ENCODE results near the gene RLN2. TPM values are rescaled to one million over a fixed set of nuclear protein-coding genes. Genes with fewer than 3 reads are reported as not detected.

RLN2 gene
- total RNA-seq, 1 experiment from 2014 or later: not detected

- TF ChIP-seq FOSL1 (IDR thresholded peaks at IDR 0.05; ENCODE audit: low read depth): no peak
- no peak for TF ChIP-seq POLR2A (IDR thresholded peaks at IDR 0.05; ENCODE audit: borderline replicate concordance, extremely low read depth, insufficient read depth, insufficient read length)
- no peak for TF ChIP-seq EZH2 (IDR thresholded peaks at IDR 0.05)
Observed at GRCh38 chr9:5264219-5264595, 40.3 kb downstream of the RLN2 start (continued).

GRCh38 chr9:5263351-5264218, 40.9 kb downstream of the RLN2 start:
- no peaks in the 10 kb centered on the region for H3K9me2 ChIP-seq (ENCODE audit: insufficient read depth)
- no peak overlapping the region for H3K4me3 ChIP-seq (replicated peaks in 1 of 2; ENCODE audit: low read depth in 1 of 2, low read length in 2 of 2)
- BruUV-seq (replicated peaks): no TSS peak
- ATAC-seq (peak; percentile 87), DNase-seq (ENCODE audit: low read depth, low spot score) (peak; percentile 12)
- H3K4me1 ChIP-seq (ENCODE audit: control insufficient read depth in 1 of 2, insufficient read depth in 2 of 2, low read length in 2 of 2): no peaks in the 10 kb centered on the region
- H3K36me3 ChIP-seq (ENCODE audit: control insufficient read depth in 1 of 2, insufficient read depth in 2 of 2, low read length in 2 of 2): no peaks in the 10 kb centered on the region
- H3K4me2 ChIP-seq (ENCODE audit: low read length): no peak overlapping the region
- H4K20me1 ChIP-seq (ENCODE audit: insufficient read depth): no peaks in the 10 kb centered on the region
- intact Hi-C loops (cut with micrococcal nuclease): loop anchor here (5.0 kb wide), 1 partner anchor 76 kb away; the partner anchor contains the start of gene INSL6
- ChIA-PET CTCF (interaction anchor here (1.0 to 1.2 kb wide), 3 partner anchors 77 to 515 kb away, joined by 3 to 8 read pairs (median 3); no protein-coding TSS in a partner anchor), POLR2A (no interaction called here), RAD21 (ENCODE audit: low non-redundant PET in 1 of 2, low total read pairs in 2 of 2, uncharacterized antibody in 2 of 2, unreplicated experiment in 2 of 2) (interaction anchor here (0.6 to 1.0 kb wide), 2 partner anchors 77 to 745 kb away, joined by 3 to 5 read pairs; a partner anchor contains a TSS)
- no peaks in the 10 kb centered on the region for H3K9me3 ChIP-seq (ENCODE audit: control insufficient read depth in 1 of 2, insufficient read depth in 1 of 2, low read depth in 1 of 2, low read length in 2 of 2)
- H3K27me3 ChIP-seq (ENCODE audit: insufficient read depth, low read length): no peaks in the 10 kb centered on the region
- peak overlapping the region; percentile 38 for H2AFZ ChIP-seq (ENCODE audit: low read depth, low read length, poor library complexity, severe bottlenecking)
- no peak overlapping the region for H3K27ac ChIP-seq (ENCODE audit: low read depth, low read length)
- H3K9ac ChIP-seq (ENCODE audit: low read length): no peak overlapping the region
- TF ChIP-seq MAX (IDR thresholded peaks at IDR 0.05): no peak
- TF ChIP-seq CTCF (IDR thresholded peaks at IDR 0.05 in 2 of 3, conservative IDR thresholded peaks at IDR 0.05 in 1 of 3; ENCODE audit: borderline replicate concordance in 1 of 3, insufficient read depth in 1 of 3, low read depth in 2 of 3, low read length in 2 of 3): peak in 2 of 3 experiments; percentile 23 to 31; a peak in 2 of 6 replicates
- TF ChIP-seq RAD21 (IDR thresholded peaks at IDR 0.05; ENCODE audit: low read depth): peak; percentile 36
- no peaks in the 10 kb centered on the region for H3K79me2 ChIP-seq (ENCODE audit: insufficient read depth, low read length)

Other genes with a start within 250 kb of the RLN2 start
- not detected for gene INSL6, start 119.1 kb downstream of the RLN2 start, total RNA-seq (2021; ENCODE audit: unreplicated experiment)
- not detected for gene INSL4, start 73.3 kb downstream of the RLN2 start, total RNA-seq (2021; ENCODE audit: unreplicated experiment)
- gene RLN1, start 35.2 kb upstream of the RLN2 start, total RNA-seq (2021; ENCODE audit: unreplicated experiment): not detected
- gene PLGRKT, start 133.2 kb upstream of the RLN2 start, total RNA-seq (2021; ENCODE audit: unreplicated experiment): 23.8 TPM
- gene CD274, start 145.8 kb upstream of the RLN2 start, total RNA-seq (2021; ENCODE audit: unreplicated experiment): 2.5 TPM
- not detected for gene PDCD1LG2, start 205.8 kb upstream of the RLN2 start, total RNA-seq (2021; ENCODE audit: unreplicated experiment)

Data from HCT116 (cell line).